Measurements from ENCODE around the gene TEX53. TPM values are rescaled to one million over a fixed set of nuclear protein-coding genes. Genes with fewer than 3 reads are reported as not detected.

TEX53 gene
- not detected in 2 replicates for total RNA-seq

GRCh38 chr9:114657705-114658104, at the start of gene TEX53:
TSS of gene TEX53 (minus strand) at chr9:114657805. CDS start at chr9:114657774, 31 bp downstream.

GRCh38 chr9:114681594-114682332, 24.2 kb upstream of the TEX53 start, which contains the start of gene TEX48:
TSS of gene TEX48 (minus strand) at chr9:114682192. CDS start at chr9:114671723, 10,469 bp downstream.

Other genes starting within 250 kb of the TEX53 start
- gene WHRN, start 152.3 kb downstream of the TEX53 start, total RNA-seq = 1.4 and 1.5 TPM in 2 replicates
- 48.5 and 100 TPM in 2 replicates for gene ATP6V1G1, start 70.0 kb downstream of the TEX53 start, total RNA-seq
- 1.7 and 2.8 TPM in 2 replicates for gene TMEM268, start 46.5 kb downstream of the TEX53 start, total RNA-seq
- not detected in 2 replicates for gene TEX48, start 24.4 kb upstream of the TEX53 start, total RNA-seq
- gene TNFSF15, start 148.2 kb upstream of the TEX53 start, total RNA-seq = 0.09 and 0.16 TPM in 2 replicates